ENCODE measurements around the gene TAOK1.

Gene TAOK1

GRCh38 chr17:29510953-29511352, 120.8 kb downstream of the TAOK1 start:
- Histone ChIP-seq H3K27me3 (ENCODE audit: insufficient read depth, low read length, poor library complexity, severe bottlenecking) (no peaks in the 10 kb centered on the region), H2AFZ (ENCODE audit: low read length) (no peak overlapping the region), H3K9me2 (replicated peaks; ENCODE audit: low read depth, low read length) (no peaks in the 10 kb centered on the region), H3K4me2 (ENCODE audit: low read depth, low read length, poor library complexity, severe bottlenecking) (no peak overlapping the region), H4K20me1 (ENCODE audit: insufficient read depth, low read length, poor library complexity, severe bottlenecking) (no peaks in the 10 kb centered on the region), H3K9me3 (ENCODE audit: insufficient read depth, low read depth, low read length) (no peaks in the 10 kb centered on the region), H3K4me1 (ENCODE audit: insufficient read depth, low read length, poor library complexity, severe bottlenecking) (no peaks in the 10 kb centered on the region), H3F3A (ENCODE audit: low read depth) (no peaks in the 10 kb centered on the region), H3K79me2 (ENCODE audit: insufficient read depth, low read length) (no peaks in the 10 kb centered on the region), H3K36me3 (ENCODE audit: insufficient read depth, low read length) (peaks cover 76% of the 10 kb centered on the region), H3K4me3 (ENCODE audit: low read length, poor library complexity, severe bottlenecking) (no peak overlapping the region), H3K9ac (ENCODE audit: low read depth, low read length, poor library complexity, severe bottlenecking) (no peak overlapping the region)
- TF ChIP-seq EZH2phosphoT487 (IDR thresholded peaks at IDR 0.05; ENCODE audit: borderline replicate concordance) (no peak), CTCF (conservative IDR thresholded peaks at IDR 0.05; ENCODE audit: low read length) (no peak)

GRCh38 chr17:29514792-29515191, 124.6 kb downstream of the TAOK1 start:
- Histone ChIP-seq H3K4me2 (ENCODE audit: low read depth, low read length, poor library complexity, severe bottlenecking) (no peak overlapping the region), H3K9me3 (ENCODE audit: insufficient read depth, low read depth, low read length) (no peaks in the 10 kb centered on the region), H3K36me3 (ENCODE audit: insufficient read depth, low read length) (peaks cover 70% of the 10 kb centered on the region; the same call in 1 of the 2 replicates), H3K4me1 (ENCODE audit: insufficient read depth, low read length, poor library complexity, severe bottlenecking) (no peaks in the 10 kb centered on the region), H3F3A (ENCODE audit: low read depth) (no peaks in the 10 kb centered on the region), H4K20me1 (ENCODE audit: insufficient read depth, low read length, poor library complexity, severe bottlenecking) (no peaks in the 10 kb centered on the region), H3K4me3 (ENCODE audit: low read length, poor library complexity, severe bottlenecking) (no peak overlapping the region), H2AFZ (ENCODE audit: low read length) (no peak overlapping the region), H3K79me2 (ENCODE audit: insufficient read depth, low read length) (no peaks in the 10 kb centered on the region), H3K9ac (ENCODE audit: low read depth, low read length, poor library complexity, severe bottlenecking) (no peak overlapping the region), H3K9me2 (replicated peaks; ENCODE audit: low read depth, low read length) (no peaks in the 10 kb centered on the region), H3K27me3 (ENCODE audit: insufficient read depth, low read length, poor library complexity, severe bottlenecking) (no peaks in the 10 kb centered on the region)
- TF ChIP-seq CTCF (conservative IDR thresholded peaks at IDR 0.05; ENCODE audit: low read length) = no peak
- no peak for TF ChIP-seq EZH2phosphoT487 (IDR thresholded peaks at IDR 0.05; ENCODE audit: borderline replicate concordance)

- no peak for TF ChIP-seq CTCF (conservative IDR thresholded peaks at IDR 0.05; ENCODE audit: low read length)
- TF ChIP-seq EZH2phosphoT487 (IDR thresholded peaks at IDR 0.05; ENCODE audit: borderline replicate concordance) = no peak
- H4K20me1 ChIP-seq (ENCODE audit: insufficient read depth, low read length, poor library complexity, severe bottlenecking) = no peaks in the 10 kb centered on the region
Observed at GRCh38 chr17:29518359-29518758, 128.2 kb downstream of the TAOK1 start.

More at GRCh38 chr17:29518359-29518758, 128.2 kb downstream of the TAOK1 start:
- H3F3A ChIP-seq (ENCODE audit: low read depth) = no peaks in the 10 kb centered on the region
- peaks cover 68% of the 10 kb centered on the region for H3K36me3 ChIP-seq (ENCODE audit: insufficient read depth, low read length)
- H2AFZ ChIP-seq (ENCODE audit: low read length) = no peak overlapping the region
- H3K79me2 ChIP-seq (ENCODE audit: insufficient read depth, low read length) = no peaks in the 10 kb centered on the region
- no peak overlapping the region for H3K4me2 ChIP-seq (ENCODE audit: low read depth, low read length, poor library complexity, severe bottlenecking)
- no peak overlapping the region for H3K9ac ChIP-seq (ENCODE audit: low read depth, low read length, poor library complexity, severe bottlenecking)
- H3K27me3 ChIP-seq (ENCODE audit: insufficient read depth, low read length, poor library complexity, severe bottlenecking) = no peaks in the 10 kb centered on the region
- no peaks in the 10 kb centered on the region for H3K4me1 ChIP-seq (ENCODE audit: insufficient read depth, low read length, poor library complexity, severe bottlenecking)
- H3K4me3 ChIP-seq (ENCODE audit: low read length, poor library complexity, severe bottlenecking) = no peak overlapping the region
- no peaks in the 10 kb centered on the region for H3K9me3 ChIP-seq (ENCODE audit: insufficient read depth, low read depth, low read length)
- no peaks in the 10 kb centered on the region for H3K9me2 ChIP-seq (replicated peaks; ENCODE audit: low read depth, low read length)
